ENCODE measurements around the gene MISP. TPM values are rescaled to one million over a fixed set of nuclear protein-coding genes. Genes with fewer than 3 reads are reported as not detected.

Gene MISP
- total and polyA plus RNA-seq, 2 experiments from 2014 or later = 0.27 to 0.28 TPM

- H3K27me3 Mint-ChIP-seq (ENCODE audit: insufficient read depth, low read depth, poor library complexity) = peaks cover 5% of the 10 kb centered on the region
- Histone ChIP-seq H3K27ac (ENCODE audit: low read depth) (no peak overlapping the region), H3K4me3 (no peak overlapping the region), H3K9me2 (ENCODE audit: insufficient read depth) (no peaks in the 10 kb centered on the region), H3K4me1 (ENCODE audit: insufficient read depth) (no peaks in the 10 kb centered on the region), H3K79me2 (replicated peaks; ENCODE audit: insufficient read depth) (no peaks in the 10 kb centered on the region), H3K36me3 (ENCODE audit: insufficient read depth) (no peaks in the 10 kb centered on the region), H2AFZ (no peak overlapping the region), H3K4me2 (no peak overlapping the region), H4K20me1 (replicated peaks; ENCODE audit: insufficient read depth) (no peaks in the 10 kb centered on the region), H3K27me3 (ENCODE audit: insufficient read depth) (no peaks in the 10 kb centered on the region), H3F3A (replicated peaks; ENCODE audit: low read depth) (no peaks in the 10 kb centered on the region)
- no peak for ATAC-seq
- no peaks in the 10 kb centered on the region for H3K36me3 Mint-ChIP-seq (ENCODE audit: low read depth)
- no peak overlapping the region for H3K4me3 Mint-ChIP-seq
- no peak overlapping the region for H3K27ac Mint-ChIP-seq
- DNase-seq (ENCODE audit: low spot score) = no peak
- no peaks in the 10 kb centered on the region for H3K4me1 Mint-ChIP-seq
- TF ChIP-seq EZH2 (IDR thresholded peaks at IDR 0.05; ENCODE audit: low read depth, unreplicated experiment) (no peak), CREB1 (CRISPR knock-in tag; IDR thresholded peaks at IDR 0.05; ENCODE audit: low read depth) (no peak), CTCF (conservative IDR thresholded peaks at IDR 0.05; ENCODE audit: low read depth in 2 of 2) (no peak), STAT1 (IDR thresholded peaks at IDR 0.05; ENCODE audit: unreplicated experiment) (no peak), EZH2phosphoT487 (IDR thresholded peaks at IDR 0.05; ENCODE audit: unreplicated experiment) (no peak), NANOG (IDR thresholded peaks at IDR 0.05; ENCODE audit: borderline replicate concordance) (no peak), ETS1 (IDR thresholded peaks at IDR 0.05) (no peak), JUNB (IDR thresholded peaks at IDR 0.05; ENCODE audit: unreplicated experiment) (no peak), POLR2AphosphoS5 (IDR thresholded peaks at IDR 0.05; ENCODE audit: low read depth) (no peak), ZNF462 (CRISPR knock-in tag; IDR thresholded peaks at IDR 0.05) (no peak), REST (IDR thresholded peaks at IDR 0.05; ENCODE audit: unreplicated experiment) (no peak), ZNF331 (CRISPR knock-in tag; IDR thresholded peaks at IDR 0.05; ENCODE audit: low read depth) (no peak)
- H3K9me3 Mint-ChIP-seq = 0 out of 3 replicates have a peak, but pooled peaks cover 3% of the 10 kb centered on the region
These were observed 21.2 kb downstream of the MISP start for GRCh38 chr19:772063-772462.
